ENCODE results near the gene VWDE.
"Not testable (repeated sequence)": the region's sequence is repeated elsewhere in the genome, so short reads cannot be mapped to it uniquely, and the experiment has no call there.

The VWDE gene

DNA sequence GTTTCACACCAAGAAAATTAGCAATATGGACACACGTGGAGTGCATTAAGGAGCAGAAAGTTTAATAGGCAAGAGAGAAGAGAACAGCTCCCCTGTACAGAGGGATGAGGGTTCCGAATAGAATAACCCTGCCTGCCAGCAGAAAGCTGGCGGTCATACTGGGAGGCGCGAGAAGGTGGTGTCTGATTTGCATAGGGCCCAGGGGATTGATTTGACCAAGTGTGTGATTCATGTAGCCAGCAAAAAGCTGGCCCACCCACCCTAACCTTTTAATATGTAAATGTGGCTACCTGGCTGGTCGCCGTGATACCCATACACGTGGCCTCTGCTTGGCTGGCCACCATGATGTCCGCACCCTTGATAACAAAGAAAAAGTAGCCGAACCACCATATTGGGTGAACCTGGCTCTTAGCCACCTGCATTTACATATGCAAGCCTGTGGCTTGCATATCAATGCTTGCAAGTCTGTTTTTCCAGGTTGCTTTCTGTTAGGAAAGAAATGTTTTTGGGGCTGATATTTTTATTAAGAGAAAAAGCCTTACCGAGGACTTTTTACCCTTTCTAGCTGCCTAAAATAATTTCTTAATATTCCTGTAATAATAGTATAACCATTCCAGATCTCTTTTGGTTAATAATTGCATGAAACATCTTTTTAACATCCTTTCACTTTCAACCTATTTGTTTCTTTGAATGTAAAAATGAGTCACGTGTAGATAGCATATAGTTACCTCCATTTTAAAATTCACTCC, 20.5 kb upstream of the VWDE start:
- Histone ChIP-seq H3K4me3 (ENCODE audit: low read depth in 1 of 2, low read length in 2 of 2) (no peak overlapping the region), H3K9me3 (ENCODE audit: control insufficient read depth in 1 of 2, low read length in 2 of 2) (no peaks in the 10 kb centered on the region), H3K9ac (ENCODE audit: low read depth in 1 of 2, low read length in 2 of 2) (no peak overlapping the region), H3K36me3 (ENCODE audit: control insufficient read depth in 1 of 2, insufficient read depth in 2 of 2, low read length in 2 of 2) (no peaks in the 10 kb centered on the region), H3K27ac (ENCODE audit: low read depth, low read length) (no peak overlapping the region), H3K27me3 (ENCODE audit: control insufficient read depth in 1 of 2, insufficient read depth in 2 of 2, low read length in 2 of 2) (no peaks in the 10 kb centered on the region), H3K4me1 (ENCODE audit: control insufficient read depth in 1 of 2, insufficient read depth in 2 of 2, low read length in 2 of 2) (no peaks in the 10 kb centered on the region)

DNA sequence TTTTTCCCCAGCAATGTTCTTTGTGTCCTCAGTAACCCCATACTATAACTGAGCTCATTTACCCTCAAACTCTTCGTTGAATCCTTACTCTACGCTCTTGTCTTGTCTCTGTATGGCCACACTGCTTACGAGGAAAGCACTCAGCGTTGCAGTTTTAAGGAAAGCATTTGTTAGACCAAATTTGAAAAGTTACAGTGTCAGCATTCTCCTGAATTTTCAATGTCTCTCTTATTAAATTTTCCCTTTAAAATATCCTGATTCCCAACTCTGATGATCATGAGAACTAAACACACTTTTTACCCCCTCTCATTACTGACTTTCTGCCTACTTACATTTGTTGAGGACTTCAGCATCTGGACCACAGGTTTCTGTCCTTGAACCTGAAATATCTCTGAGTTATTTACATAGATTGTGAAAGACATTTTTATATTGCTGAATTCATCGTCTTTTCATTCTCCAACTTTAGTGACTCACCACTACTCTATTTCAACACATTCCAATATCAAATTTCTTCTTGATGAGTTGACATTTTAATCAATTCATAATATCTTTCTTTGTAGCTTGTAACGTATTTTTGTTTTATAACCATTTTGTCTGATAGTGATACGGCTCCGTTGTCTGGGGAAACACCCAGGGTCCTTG, 19.8 kb upstream of the VWDE start:
- no peaks in the 10 kb centered on the region for H3K9me3 ChIP-seq (ENCODE audit: control insufficient read depth in 1 of 2, low read length in 2 of 2)
- H3K4me1 ChIP-seq (ENCODE audit: control insufficient read depth in 1 of 2, insufficient read depth in 2 of 2, low read length in 2 of 2) = no peaks in the 10 kb centered on the region
- H3K4me3 ChIP-seq (ENCODE audit: low read depth in 1 of 2, low read length in 2 of 2) = no peak overlapping the region
- H3K9ac ChIP-seq (ENCODE audit: low read depth in 1 of 2, low read length in 2 of 2) = no peak overlapping the region
- no peaks in the 10 kb centered on the region for H3K36me3 ChIP-seq (ENCODE audit: control insufficient read depth in 1 of 2, insufficient read depth in 2 of 2, low read length in 2 of 2)
- H3K27ac ChIP-seq (ENCODE audit: low read depth, low read length) = no peak overlapping the region
- H3K27me3 ChIP-seq (ENCODE audit: control insufficient read depth in 1 of 2, insufficient read depth in 2 of 2, low read length in 2 of 2) = no peaks in the 10 kb centered on the region

DNA sequence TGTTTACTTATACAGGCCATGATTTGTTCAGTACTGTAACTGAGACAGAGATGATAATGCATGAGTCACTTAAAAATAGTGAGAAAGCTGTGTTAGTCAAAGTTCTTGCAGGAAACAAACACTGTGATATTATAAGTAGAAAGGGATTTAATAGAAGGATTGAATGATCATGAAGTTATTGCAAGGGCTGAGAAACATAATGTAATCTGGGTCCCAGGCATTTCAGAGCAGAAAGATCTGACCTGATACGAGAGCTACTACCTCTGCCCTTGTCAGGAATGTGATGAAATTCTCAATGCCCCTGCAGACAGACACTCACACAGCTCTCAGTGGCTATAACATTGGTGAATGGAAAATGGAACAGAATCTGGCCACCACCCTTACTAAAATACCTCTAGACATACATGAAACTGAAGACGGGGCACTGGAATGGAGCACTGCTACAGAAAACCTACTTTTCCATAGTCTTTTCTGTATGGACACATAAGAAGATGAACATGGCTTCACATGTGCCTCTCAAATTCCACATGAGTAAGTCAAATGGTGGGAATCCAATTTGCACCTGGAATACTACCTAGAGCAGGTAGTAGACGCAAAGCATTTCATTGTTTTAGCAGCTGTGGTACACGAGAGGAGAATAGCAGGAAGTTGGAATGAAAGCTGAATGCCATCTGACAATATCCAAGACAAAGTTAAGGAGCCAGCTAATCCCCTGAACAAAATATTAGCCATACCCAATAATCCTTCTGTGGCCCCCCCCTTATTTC, 19.1 kb upstream of the VWDE start:
- H3K27me3 ChIP-seq (ENCODE audit: control insufficient read depth in 1 of 2, insufficient read depth in 2 of 2, low read length in 2 of 2) = no peaks in the 10 kb centered on the region
- H3K27ac ChIP-seq (ENCODE audit: low read depth, low read length) = no peak overlapping the region
- H3K9ac ChIP-seq (ENCODE audit: low read depth in 1 of 2, low read length in 2 of 2) = no peak overlapping the region
- no peaks in the 10 kb centered on the region for H3K4me1 ChIP-seq (ENCODE audit: control insufficient read depth in 1 of 2, insufficient read depth in 2 of 2, low read length in 2 of 2)
- no peaks in the 10 kb centered on the region for H3K36me3 ChIP-seq (ENCODE audit: control insufficient read depth in 1 of 2, insufficient read depth in 2 of 2, low read length in 2 of 2)
- H3K4me3 ChIP-seq (ENCODE audit: low read depth in 1 of 2, low read length in 2 of 2) = no peak overlapping the region
- H3K9me3 ChIP-seq (ENCODE audit: control insufficient read depth in 1 of 2, low read length in 2 of 2) = no peaks in the 10 kb centered on the region

- Histone ChIP-seq H3K27ac (ENCODE audit: low read depth, low read length) (no peak overlapping the region), H3K9ac (ENCODE audit: low read depth in 1 of 2, low read length in 2 of 2) (no peak overlapping the region), H3K27me3 (ENCODE audit: control insufficient read depth in 1 of 2, insufficient read depth in 2 of 2, low read length in 2 of 2) (no peaks in the 10 kb centered on the region), H3K9me3 (ENCODE audit: control insufficient read depth in 1 of 2, low read length in 2 of 2) (no peaks in the 10 kb centered on the region), H3K36me3 (ENCODE audit: control insufficient read depth in 1 of 2, insufficient read depth in 2 of 2, low read length in 2 of 2) (no peaks in the 10 kb centered on the region), H3K4me3 (ENCODE audit: low read depth in 1 of 2, low read length in 2 of 2) (no peak overlapping the region), H3K4me1 (ENCODE audit: control insufficient read depth in 1 of 2, insufficient read depth in 2 of 2, low read length in 2 of 2) (no peaks in the 10 kb centered on the region)
Measured at GRCh38 chr7:12418452-12418851, 14.8 kb upstream of the VWDE start.

DNA sequence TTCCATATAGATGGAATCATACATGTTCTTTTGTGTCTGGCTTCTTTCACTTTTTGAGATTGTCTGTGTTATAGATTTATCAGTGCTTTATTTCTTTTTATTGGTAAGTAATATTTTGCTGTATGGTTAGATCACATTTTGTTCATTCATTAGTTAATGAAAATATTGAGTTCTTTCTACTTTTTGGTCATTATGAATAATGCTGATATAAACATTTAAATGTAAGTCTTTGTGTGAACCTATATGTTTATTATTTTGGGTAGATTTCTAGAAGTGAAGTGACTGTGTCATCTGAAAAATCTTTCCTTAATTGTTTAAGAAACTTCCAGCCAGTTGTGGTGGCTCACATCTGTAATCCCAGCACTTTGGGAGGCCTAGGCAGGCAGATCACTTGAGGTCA, 11.4 kb upstream of the VWDE start:
- no peaks in the 10 kb centered on the region for H3K9me3 ChIP-seq (ENCODE audit: control insufficient read depth in 1 of 2, low read length in 2 of 2)
- no peaks in the 10 kb centered on the region for H3K36me3 ChIP-seq (ENCODE audit: control insufficient read depth in 1 of 2, insufficient read depth in 2 of 2, low read length in 2 of 2)
- H3K9ac ChIP-seq (ENCODE audit: low read depth in 1 of 2, low read length in 2 of 2) = no peak overlapping the region
- H3K27me3 ChIP-seq (ENCODE audit: control insufficient read depth in 1 of 2, insufficient read depth in 2 of 2, low read length in 2 of 2) = no peaks in the 10 kb centered on the region
- H3K4me1 ChIP-seq (ENCODE audit: control insufficient read depth in 1 of 2, insufficient read depth in 2 of 2, low read length in 2 of 2) = no peaks in the 10 kb centered on the region
- H3K27ac ChIP-seq (ENCODE audit: low read depth, low read length) = no peak overlapping the region
- H3K4me3 ChIP-seq (ENCODE audit: low read depth in 1 of 2, low read length in 2 of 2) = no peak overlapping the region

DNA sequence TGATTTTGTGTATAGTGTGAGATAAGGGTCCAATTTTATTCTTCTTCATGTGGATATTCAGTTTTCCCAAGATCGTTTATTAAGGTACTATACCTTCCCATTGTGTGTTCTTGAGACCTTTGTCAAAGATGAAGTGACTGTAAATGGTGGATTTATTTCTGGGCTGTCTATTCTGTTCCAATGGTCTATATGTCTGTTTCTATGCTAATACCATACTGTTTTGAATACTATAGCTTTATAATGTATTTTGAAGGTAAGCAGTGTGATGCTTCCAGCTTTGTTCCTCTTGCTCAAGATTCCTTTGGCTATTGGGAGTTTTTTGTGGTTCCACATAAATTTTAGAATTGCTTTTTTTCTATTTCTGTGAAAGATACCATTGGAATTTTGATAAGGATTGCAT, 8.7 kb upstream of the VWDE start:
- Histone ChIP-seq H3K4me1 (ENCODE audit: control insufficient read depth in 1 of 2, insufficient read depth in 2 of 2, low read length in 2 of 2) (no peaks in the 10 kb centered on the region), H3K4me3 (ENCODE audit: low read depth in 1 of 2, low read length in 2 of 2) (no peak overlapping the region), H3K27ac (ENCODE audit: low read depth, low read length) (no peak overlapping the region), H3K36me3 (ENCODE audit: control insufficient read depth in 1 of 2, insufficient read depth in 2 of 2, low read length in 2 of 2) (no peaks in the 10 kb centered on the region), H3K9me3 (ENCODE audit: control insufficient read depth in 1 of 2, low read length in 2 of 2) (no peaks in the 10 kb centered on the region), H3K9ac (ENCODE audit: low read depth in 1 of 2, low read length in 2 of 2) (no peak overlapping the region), H3K27me3 (ENCODE audit: control insufficient read depth in 1 of 2, insufficient read depth in 2 of 2, low read length in 2 of 2) (no peaks in the 10 kb centered on the region)

DNA sequence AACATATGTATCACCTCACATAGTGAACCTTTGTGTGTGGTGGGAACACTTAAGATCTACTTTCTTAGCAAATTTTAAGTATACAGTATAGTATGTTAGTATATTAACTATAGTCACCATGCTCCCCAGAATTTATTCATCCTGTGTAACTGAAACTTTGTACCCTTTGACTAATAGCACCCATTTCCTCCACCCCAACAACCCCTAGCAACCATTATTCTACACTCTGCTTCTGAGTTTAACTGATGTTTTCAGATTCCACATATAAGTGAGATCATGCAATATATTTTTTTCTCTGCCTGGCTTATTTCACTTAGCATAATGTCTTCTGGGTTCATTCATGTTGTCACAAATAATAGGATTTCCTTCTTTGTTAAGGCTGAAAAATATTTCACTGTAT, 6.9 kb upstream of the VWDE start:
- no peaks in the 10 kb centered on the region for H3K9me3 ChIP-seq (ENCODE audit: control insufficient read depth in 1 of 2, low read length in 2 of 2)
- no peaks in the 10 kb centered on the region for H3K27me3 ChIP-seq (ENCODE audit: control insufficient read depth in 1 of 2, insufficient read depth in 2 of 2, low read length in 2 of 2)
- no peak overlapping the region for H3K9ac ChIP-seq (ENCODE audit: low read depth in 1 of 2, low read length in 2 of 2)
- no peak overlapping the region for H3K27ac ChIP-seq (ENCODE audit: low read depth, low read length)
- H3K36me3 ChIP-seq (ENCODE audit: control insufficient read depth in 1 of 2, insufficient read depth in 2 of 2, low read length in 2 of 2) = no peaks in the 10 kb centered on the region
- no peaks in the 10 kb centered on the region for H3K4me1 ChIP-seq (ENCODE audit: control insufficient read depth in 1 of 2, insufficient read depth in 2 of 2, low read length in 2 of 2)
- H3K4me3 ChIP-seq (ENCODE audit: low read depth in 1 of 2, low read length in 2 of 2) = no peak overlapping the region

- H3K4me3 ChIP-seq (ENCODE audit: low read depth in 1 of 2, low read length in 2 of 2) = no peak overlapping the region
- H3K4me1 ChIP-seq (ENCODE audit: control insufficient read depth in 1 of 2, insufficient read depth in 2 of 2, low read length in 2 of 2) = no peaks in the 10 kb centered on the region
- peaks cover 0 to 3% of the 10 kb centered on the region in 2 donors for H3K27me3 ChIP-seq (ENCODE audit: control insufficient read depth in 1 of 2, insufficient read depth in 2 of 2, low read length in 2 of 2)
- no peak overlapping the region for H3K9ac ChIP-seq (ENCODE audit: low read depth in 1 of 2, low read length in 2 of 2)
- H3K36me3 ChIP-seq (ENCODE audit: control insufficient read depth in 1 of 2, insufficient read depth in 2 of 2, low read length in 2 of 2) = no peaks in the 10 kb centered on the region
- no peaks in the 10 kb centered on the region for H3K9me3 ChIP-seq (ENCODE audit: control insufficient read depth in 1 of 2, low read length in 2 of 2)
- H3K27ac ChIP-seq (ENCODE audit: low read depth, low read length) = no peak overlapping the region
Measured at GRCh38 chr7:12409097-12409711, 5.5 kb upstream of the VWDE start.

DNA sequence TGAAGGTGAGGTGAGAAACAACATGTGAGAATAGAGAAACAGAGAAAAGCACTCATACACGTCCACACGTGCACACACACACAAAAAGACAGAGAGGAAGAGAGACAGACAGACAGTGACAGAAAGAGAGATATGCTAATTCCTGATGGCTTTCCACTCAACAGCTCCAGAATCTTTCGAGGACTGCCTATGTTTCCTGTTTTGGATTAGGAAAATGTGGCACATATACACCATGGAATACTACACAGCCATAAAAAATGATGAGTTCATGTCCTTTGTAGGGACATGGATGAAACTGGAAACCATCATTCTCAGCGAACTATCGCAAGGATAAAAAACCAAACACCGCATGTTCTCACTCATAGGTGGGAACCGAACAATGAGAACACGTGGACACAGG, 4.0 kb upstream of the VWDE start:
- not testable (repeated sequence) for H3K27me3 ChIP-seq (ENCODE audit: control insufficient read depth in 1 of 2, insufficient read depth in 2 of 2, low read length in 2 of 2); H3K27ac ChIP-seq (ENCODE audit: low read depth, low read length); H3K4me1 ChIP-seq (ENCODE audit: control insufficient read depth in 1 of 2, insufficient read depth in 2 of 2, low read length in 2 of 2); H3K4me3 ChIP-seq (ENCODE audit: low read depth in 1 of 2, low read length in 2 of 2); H3K36me3 ChIP-seq (ENCODE audit: control insufficient read depth in 1 of 2, insufficient read depth in 2 of 2, low read length in 2 of 2); H3K9me3 ChIP-seq (ENCODE audit: control insufficient read depth in 1 of 2, low read length in 2 of 2); H3K9ac ChIP-seq (ENCODE audit: low read depth in 1 of 2, low read length in 2 of 2)

GRCh38 chr7:12402365-12402725, 1.3 kb downstream of the VWDE start:
- Histone ChIP-seq H3K9ac (ENCODE audit: low read depth in 1 of 2, low read length in 2 of 2) (no peak overlapping the region), H3K27ac (ENCODE audit: low read depth, low read length) (no peak overlapping the region), H3K27me3 (ENCODE audit: control insufficient read depth in 1 of 2, insufficient read depth in 2 of 2, low read length in 2 of 2) (peaks cover 6 to 13% of the 10 kb centered on the region in 2 donors), H3K36me3 (ENCODE audit: control insufficient read depth in 1 of 2, insufficient read depth in 2 of 2, low read length in 2 of 2) (no peaks in the 10 kb centered on the region), H3K9me3 (ENCODE audit: control insufficient read depth in 1 of 2, low read length in 2 of 2) (no peaks in the 10 kb centered on the region), H3K4me3 (ENCODE audit: low read depth in 1 of 2, low read length in 2 of 2) (no peak overlapping the region), H3K4me1 (ENCODE audit: control insufficient read depth in 1 of 2, insufficient read depth in 2 of 2, low read length in 2 of 2) (peaks cover 0 to 9% of the 10 kb centered on the region in 2 donors)

Measured in duodenal mucosa (tissue), 2 donors.